Spleen (tissue), 11 donors: ENCODE results near the gene CNPY2. TPM values are rescaled to one million over a fixed set of nuclear protein-coding genes. Genes with fewer than 3 reads are reported as not detected.
A peak's percentile ranks its signal among the peaks of the same experiment; 100 is the strongest.

Source experiments
- DNase-seq: peaks from one replicate; pipeline ENCODE4 v3.0.0-alpha.2; 2020
- H3K27ac ChIP-seq, 8 donors: fragments of 200-600 bp; sonication (generic) in 7 of 8; 1 replicate in 4 of 8; 2 replicates in 4 of 8; pipeline versions ENCODE4 v1.5.0 to v1.8.0; 2016 to 2021; ENCODE audit warnings: inconsistent platforms in 4 of 8, mild to moderate bottlenecking in 4 of 8, moderate library complexity in 1 of 8
- H3K27me3 ChIP-seq, 7 donors: fragments of 200-600 bp; sonication (generic) in 6 of 7; replicated peaks in 1 of 7; 1 replicate in 4 of 7; 2 replicates in 3 of 7; pipeline versions ENCODE4 v1.5.0 to v1.8.0; 2016 to 2021; ENCODE audit warnings: inconsistent platforms in 3 of 7, mild to moderate bottlenecking in 1 of 7
- H3K36me3 ChIP-seq, 6 donors: fragments of 200-600 bp; sonication (generic) in 5 of 6; 1 replicate in 4 of 6; 2 replicates in 2 of 6; pipeline versions ENCODE4 v1.5.0 to v1.8.0; 2016 to 2021; ENCODE audit warnings: inconsistent platforms in 2 of 6
- H3K4me1 ChIP-seq, 6 donors: fragments of 200-600 bp; sonication (generic) in 5 of 6; 1 replicate in 3 of 6; 2 replicates in 3 of 6; pipeline versions ENCODE4 v1.5.0 to v1.8.0; 2016 to 2021; ENCODE audit warnings: inconsistent platforms in 3 of 6
- H3K4me3 ChIP-seq, 8 donors: fragments of 200-600 bp; sonication (generic) in 7 of 8; 1 replicate in 4 of 8; 2 replicates in 4 of 8; pipeline versions ENCODE4 v1.5.0 to v1.8.0; 2016 to 2021; ENCODE audit warnings: inconsistent platforms in 4 of 8, mild to moderate bottlenecking in 4 of 8, moderate library complexity in 2 of 8
- H3K9me3 ChIP-seq, 8 donors: fragments of 200-600 bp; sonication (generic) in 7 of 8; 1 replicate in 4 of 8; 2 replicates in 4 of 8; pipeline versions ENCODE4 v1.5.0 to v1.8.0; 2016 to 2021; ENCODE audit warnings: inconsistent platforms in 4 of 8
- CTCF ChIP-seq, 11 experiments: fragments of 200-600 bp in 7 of 11; fragments of 450-650 bp in 4 of 11; sonication (generic) in 4 of 11; IDR thresholded peaks in 8 of 11; conservative IDR thresholded peaks in 3 of 11; 1 replicate in 7 of 11; 2 replicates in 4 of 11; pipeline versions ENCODE4 v1.4.0 to v1.8.0; 2016 to 2021; ENCODE audit warnings: antibody characterized with exemption in 11 of 11, inconsistent platforms in 4 of 11, mild to moderate bottlenecking in 1 of 11
- POLR2A ChIP-seq, 3 donors: fragments of 450-650 bp; IDR thresholded peaks; one replicate each; pipeline ENCODE4 v1.5.1; 2017; ENCODE audit warnings: antibody characterized with exemption in 3 of 3, mild to moderate bottlenecking in 1 of 3
- POLR2AphosphoS5 ChIP-seq, 3 donors: sonication (generic); formaldehyde crosslinking; IDR thresholded peaks; one replicate each; pipeline ENCODE4 v1.5.1; 2017; ENCODE audit warnings: antibody characterized with exemption in 3 of 3
- WGBS, 5 donors: extraction: QIAGEN DNeasy Blood & Tissue Kit in 3 of 5; methylation state at CpG; one replicate each; pipeline versions ENCODE4 v1.1.5 to v1.1.7; 2013 to 2018; 5-methylcytosine and 5-hydroxymethylcytosine counted together
- intact Hi-C: fragments of 100-400 bp; cut with DNase I; formaldehyde crosslinking; loops from one replicate; pipeline ENCODE4 v1.15.0; 2023; ENCODE audit warnings: low total_unique reads
- polyA plus RNA-seq, 3 donors: library from polyadenylated mRNA; stranded (reverse); fragments of 200-250 nt; gene quantifications; one replicate each; pipeline ENCODE4 v1.2.1, GENCODE V29; 2013
- total RNA-seq, 7 donors: library from RNA; depleted of rRNA in 3 of 7; stranded (reverse); fragments of >200 nt in 3 of 7; fragmentation: NEBNext Ultra II Directional in 4 of 7; extraction: Animal tissue kit (Norgen Biotek cat#: 25700) in 4 of 7; gene quantifications; one replicate each; pipeline versions ENCODE4 v1.1.0 to v1.2.1, GENCODE V29; 2016 to 2021
- donor health status: healthy with polysubstance abuse.
- donor health status: DM: no; HTN: no; CAD: no; lungs with moderate emphysema.
- donor health status: DM: no; HTN: no; CAD: no.
- donor health status: Bipolar disorder and iron deficiency.
- donor health status: healthy.
- donor health status: DM: no; HTN: no; CAD: no.
- donor health status: DM: yes; HTN: yes; CAD: no.

Gene CNPY2
- total and polyA plus RNA-seq, 10 donors, result 63.0 to 86.9 (median 73.6) TPM

GRCh38 chr12:56333197-56333678 lies 17.4 kb upstream of the CNPY2 start:
- DNase-seq, result peak; percentile 74
- Histone ChIP-seq H3K36me3 (peaks cover 0 to 6% (median 3%) of the 10 kb centered on the region in 6 donors), H3K27me3 (no peaks in the 10 kb centered on the region), H3K27ac (peak overlapping the region; percentile 90 to 98 (median 96)), H3K9me3 (no peaks in the 10 kb centered on the region), H3K4me1 (peaks cover 4 to 39% (median 26%) of the 10 kb centered on the region in 6 donors), H3K4me3 (peak overlapping the region; percentile 49 to 75 (median 59))
- intact Hi-C loops, result loop anchor here (10.0 kb wide), 1 partner anchor 132 kb away; the partner anchor contains the start of gene SPRYD4
- 14 to 18% (median 17%) methylated on average over 8 of the region's 8 CpGs for WGBS, 5 donors
- TF ChIP-seq POLR2AphosphoS5 (IDR thresholded peaks at IDR 0.05) (no peak), CTCF (IDR thresholded peaks at IDR 0.05 in 8 of 11, conservative IDR thresholded peaks at IDR 0.05 in 3 of 11) (no peak), POLR2A (IDR thresholded peaks at IDR 0.05) (no peak)

- H3K9me3 ChIP-seq, result no peaks in the 10 kb centered on the region
- peak overlapping the region in 7 of 8 donors; percentile 49 to 75 (median 59) for H3K4me3 ChIP-seq
- intact Hi-C loops, result loop anchor here (10.0 kb wide), 1 partner anchor 132 kb away; the partner anchor contains the start of gene SPRYD4
- WGBS, 5 donors, result 91 to 96% (median 94%) methylated on average over 11 of the region's 11 CpGs
- H3K4me1 ChIP-seq, result peaks cover 4 to 33% (median 20%) of the 10 kb centered on the region in 6 donors
- H3K27ac ChIP-seq, result peak overlapping the region; percentile 90 to 98 (median 96)
- H3K36me3 ChIP-seq, result peaks cover 0 to 12% (median 9%) of the 10 kb centered on the region in 6 donors
- peak; percentile 51 for DNase-seq
- H3K27me3 ChIP-seq, result no peaks in the 10 kb centered on the region
- TF ChIP-seq POLR2AphosphoS5 (IDR thresholded peaks at IDR 0.05) (no peak), POLR2A (IDR thresholded peaks at IDR 0.05) (no peak), CTCF (IDR thresholded peaks at IDR 0.05 in 8 of 11, conservative IDR thresholded peaks at IDR 0.05 in 3 of 11) (no peak)
Measured at GRCh38 chr12:56332512-56333196, 16.9 kb upstream of the CNPY2 start.

GRCh38 chr12:56330936-56331490 lies 15.2 kb upstream of the CNPY2 start:
- Histone ChIP-seq H3K4me1 (peaks cover 4 to 21% (median 18%) of the 10 kb centered on the region in 6 donors), H3K27ac (no peak overlapping the region), H3K9me3 (no peaks in the 10 kb centered on the region), H3K27me3 (no peaks in the 10 kb centered on the region), H3K4me3 (no peak overlapping the region), H3K36me3 (peaks cover 0 to 29% (median 25%) of the 10 kb centered on the region in 6 donors)
- intact Hi-C loops, result loop anchor here (10.0 kb wide), 1 partner anchor 134 kb away; the partner anchor contains the start of gene SPRYD4
- DNase-seq, result peak; percentile 24
- 87 to 96% (median 91%) methylated on average over 7 of the region's 7 CpGs for WGBS, 5 donors
- TF ChIP-seq POLR2AphosphoS5 (IDR thresholded peaks at IDR 0.05) (no peak), POLR2A (IDR thresholded peaks at IDR 0.05) (no peak), CTCF (IDR thresholded peaks at IDR 0.05 in 8 of 11, conservative IDR thresholded peaks at IDR 0.05 in 3 of 11) (no peak)

- intact Hi-C loops, result no loop called here
- Histone ChIP-seq H3K36me3 (peaks cover 0 to 74% (median 70%) of the 10 kb centered on the region in 6 donors), H3K4me1 (no peaks in the 10 kb centered on the region), H3K27me3 (no peaks in the 10 kb centered on the region), H3K4me3 (no peak overlapping the region), H3K27ac (no peak overlapping the region), H3K9me3 (no peaks in the 10 kb centered on the region)
- TF ChIP-seq POLR2A (IDR thresholded peaks at IDR 0.05) (no peak), CTCF (IDR thresholded peaks at IDR 0.05 in 8 of 11, conservative IDR thresholded peaks at IDR 0.05 in 3 of 11) (no peak), POLR2AphosphoS5 (IDR thresholded peaks at IDR 0.05) (no peak)
- 82 to 86% (median 85%) methylated on average over 6 of the region's 6 CpGs for WGBS, 5 donors
- DNase-seq, result peak; percentile 39
Measured at GRCh38 chr12:56326533-56326932, 10.7 kb upstream of the CNPY2 start.
